Heart left ventricle (tissue), 13 donors: Measurements from ENCODE around the gene UNC93A.

Experiments
- POLR2A ChIP-seq, 2 donors: fragments of 450-650 bp; IDR thresholded peaks; one replicate each; pipeline ENCODE4 v1.6.1; 2017; ENCODE audit warnings: antibody characterized with exemption in 2 of 2, mild to moderate bottlenecking in 2 of 2, moderate library complexity in 2 of 2
- TF ChIP-seq, protein P1 (sequence below), 12 donors: fragments of 200-600 bp; sonication (generic) in 4 of 12; IDR thresholded peaks; one replicate each; pipeline versions ENCODE4 v1.5.0 to v1.8.0; 2018 to 2022; ENCODE audit warnings: antibody characterized with exemption in 12 of 12, mild to moderate bottlenecking in 5 of 12
- donor health status: ischemic (EF 13 %, LVEDD 7.1; RV severe dilation, severe dysfunction).
- donor health status: DM: no; HTN: yes; CAD: no.
- donor health status: DM: no; HTN: no; CAD: no.
- donor health status: ischemic (EF 25% LVEDD 6.9; RV normal size, moderate dysfunction).
- donor health status: ischemic (EF 25% LVEDD 5.7; RV mildly dilated, moderate dysfunction).
- donor health status: ischemic (EF 35%, LVEDD 5.7; RV mildly dilated, moderate dysfunction).
- donor health status: nonischemic (EF 11% LVEDD 7.7; RV severe dilation, severe dysfunction).
- donor health status: DM: yes; HTN: yes; CAD: no.
- donor health status: PGD.
- donor health status: ischemic (EF 29% LVEDD 5.4; RV normal size, mild dysfunction).
- donor health status: nonischemic (EF 23%, LVEDD 6.1; RV moderate dilation, normal function).

- TF ChIP-seq, protein P1, sequence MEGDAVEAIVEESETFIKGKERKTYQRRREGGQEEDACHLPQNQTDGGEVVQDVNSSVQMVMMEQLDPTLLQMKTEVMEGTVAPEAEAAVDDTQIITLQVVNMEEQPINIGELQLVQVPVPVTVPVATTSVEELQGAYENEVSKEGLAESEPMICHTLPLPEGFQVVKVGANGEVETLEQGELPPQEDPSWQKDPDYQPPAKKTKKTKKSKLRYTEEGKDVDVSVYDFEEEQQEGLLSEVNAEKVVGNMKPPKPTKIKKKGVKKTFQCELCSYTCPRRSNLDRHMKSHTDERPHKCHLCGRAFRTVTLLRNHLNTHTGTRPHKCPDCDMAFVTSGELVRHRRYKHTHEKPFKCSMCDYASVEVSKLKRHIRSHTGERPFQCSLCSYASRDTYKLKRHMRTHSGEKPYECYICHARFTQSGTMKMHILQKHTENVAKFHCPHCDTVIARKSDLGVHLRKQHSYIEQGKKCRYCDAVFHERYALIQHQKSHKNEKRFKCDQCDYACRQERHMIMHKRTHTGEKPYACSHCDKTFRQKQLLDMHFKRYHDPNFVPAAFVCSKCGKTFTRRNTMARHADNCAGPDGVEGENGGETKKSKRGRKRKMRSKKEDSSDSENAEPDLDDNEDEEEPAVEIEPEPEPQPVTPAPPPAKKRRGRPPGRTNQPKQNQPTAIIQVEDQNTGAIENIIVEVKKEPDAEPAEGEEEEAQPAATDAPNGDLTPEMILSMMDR (IDR thresholded peaks at IDR 0.05) = no peak
- no peak for TF ChIP-seq POLR2A (IDR thresholded peaks at IDR 0.05)
Measured at GRCh38 chr6:167345348-167345747, 54.2 kb downstream of the UNC93A start.
